Measurements from ENCODE around the gene SPRED2.

- TF ChIP-seq TAF1 (IDR thresholded peaks at IDR 0.05; ENCODE audit: low read depth) (no peak), CTCF (IDR thresholded peaks at IDR 0.05; ENCODE audit: poor library complexity, severe bottlenecking) (no peak), EZH2 (IDR thresholded peaks at IDR 0.05; ENCODE audit: borderline replicate concordance, insufficient read depth, low read length, poor library complexity, severe bottlenecking) (no peak), POLR2AphosphoS5 (IDR thresholded peaks at IDR 0.05) (no peak), EP300 (conservative IDR thresholded peaks at IDR 0.05; ENCODE audit: poor library complexity, severe bottlenecking) (no peak), SMC3 (conservative IDR thresholded peaks at IDR 0.05; ENCODE audit: poor library complexity) (no peak), MXI1 (conservative IDR thresholded peaks at IDR 0.05; ENCODE audit: poor library complexity, severe bottlenecking) (no peak), RAD21 (conservative IDR thresholded peaks at IDR 0.05) (no peak), REST (IDR thresholded peaks at IDR 0.05; ENCODE audit: borderline replicate concordance) (no peak)
Observed at GRCh38 chr2:65347913-65348312, 84.5 kb downstream of the SPRED2 start.
